GM13977 (cell line): ENCODE measurements around the gene S100B.

Source experiments
- DNase-seq: peaks from one replicate; pipeline ENCODE4 v3.0.0; 2012; ENCODE audit warnings: low spot score
- CTCF ChIP-seq: IDR thresholded peaks from 2 replicates; pipeline ENCODE4 v1.5.1; 2012; ENCODE audit warnings: mild to moderate bottlenecking, control low read depth; ENCODE audit not compliant: insufficient read depth; ENCODE audit errors: extremely low read depth, missing control alignments
- in situ Hi-C: fragments of 300-500 bp; cut with MboI; formaldehyde crosslinking; loops from one replicate; pipeline ENCODE4 v1.12.0; 2022; ENCODE audit warnings: low sequenced_read_pairs, low pct_unique_long_range_greater_than_20kb, mixed read lengths, inconsistent platforms; ENCODE audit not compliant: unreplicated experiment

S100B gene

GRCh38 chr21:46628868-46629267 lies 24.0 kb upstream of the S100B start:
- no peak for TF ChIP-seq CTCF
- in situ Hi-C loops, result no loop called here
- DNase-seq, result no peak

- no peak for DNase-seq
- no peak for TF ChIP-seq CTCF
- in situ Hi-C loops, result no loop called here
Measured at GRCh38 chr21:46627726-46628125, 22.8 kb upstream of the S100B start.

DNA sequence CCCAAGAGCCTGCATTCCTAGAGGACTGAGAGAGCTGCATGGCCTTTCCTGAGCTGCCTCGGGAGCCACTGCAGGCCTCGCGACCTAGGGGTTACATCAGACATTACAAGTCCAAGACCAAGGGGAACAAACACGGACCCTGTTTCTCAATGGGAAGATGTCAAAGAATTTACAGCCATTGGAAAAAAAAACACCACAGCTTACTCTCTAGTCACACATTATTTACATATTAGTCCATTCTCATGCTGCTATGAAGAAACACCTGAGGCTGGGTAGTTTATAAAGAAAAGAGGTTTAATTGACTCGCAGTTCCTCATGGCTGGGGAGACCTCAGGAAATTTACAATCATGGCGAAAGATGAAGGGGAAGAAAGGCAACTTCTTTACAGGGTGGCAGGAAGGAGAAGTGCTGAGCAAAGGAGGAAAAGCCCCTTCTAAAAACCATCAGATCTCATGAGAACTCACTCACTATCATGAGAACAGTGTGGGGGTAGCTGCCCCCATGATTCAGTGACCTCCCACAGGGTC lies 22.2 kb upstream of the S100B start:
- no peak for TF ChIP-seq CTCF
- DNase-seq, result no peak
- in situ Hi-C loops, result no loop called here

DNA sequence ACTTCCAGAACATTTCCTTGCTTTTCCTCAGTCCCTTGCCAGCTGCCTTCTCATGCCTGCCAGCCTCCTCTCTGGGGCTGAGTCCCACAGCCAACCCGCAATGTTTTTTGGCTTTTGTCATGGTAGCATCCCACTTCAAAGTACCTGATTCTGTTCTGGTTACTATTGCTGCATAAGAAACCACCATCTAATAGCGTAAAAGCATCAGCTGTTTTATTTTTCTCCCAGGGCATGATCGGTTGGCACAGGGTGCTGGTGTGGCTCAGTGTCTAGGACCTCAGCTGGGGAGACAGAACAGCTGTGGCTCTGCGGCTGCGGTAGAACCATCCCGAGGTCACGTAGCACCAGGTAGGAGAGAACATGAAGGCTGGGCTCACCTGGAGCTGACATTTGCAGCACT lies 21.7 kb upstream of the S100B start:
- no peak for TF ChIP-seq CTCF
- DNase-seq, result no peak
- in situ Hi-C loops, result no loop called here

- TF ChIP-seq CTCF, result no peak
- in situ Hi-C loops, result no loop called here
- DNase-seq, result no peak
Measured at GRCh38 chr21:46625759-46626158, 20.9 kb upstream of the S100B start.

- TF ChIP-seq CTCF, result no peak
- in situ Hi-C loops, result no loop called here
- DNase-seq, result no peak
Measured at GRCh38 chr21:46624050-46624449, 19.2 kb upstream of the S100B start.

GRCh38 chr21:46622226-46622625 lies 17.3 kb upstream of the S100B start:
- no peak for DNase-seq
- in situ Hi-C loops, result no loop called here
- TF ChIP-seq CTCF, result no peak
